IMR-90 (cell line): ENCODE measurements around the gene PRKD1. TPM values are rescaled to one million over a fixed set of nuclear protein-coding genes. Genes with fewer than 3 reads are reported as not detected.

ENCODE experiments used
- ATAC-seq: fragments of 200-7000 bp; cut with Tn5 transposase; 2 replicates; pipeline ENCODE4 v1.9.1; 2020; ENCODE audit warnings: low read depth, mild to moderate bottlenecking, moderate library complexity
- BruUV-seq: library from RNA; stranded (reverse); fragments of 400-500 nt; replicated peaks from 2 replicates; lab custom pipeline; 2021; lab: Mats Ljungman, UMichigan
- CTCF ChIA-PET: fragments of 300-600 bp; formaldehyde crosslinking; extraction: SDS; loops from one replicate; lab custom pipeline; 2021; ENCODE audit warnings: antibody characterized with exemption; lab: Yijun Ruan, JAX
- POLR2A ChIA-PET: fragments of 300-600 bp; sonication (Branson Sonifier 250); formaldehyde crosslinking; loops from one replicate; lab custom pipeline; 2022; ENCODE audit warnings: antibody characterized with exemption; ENCODE audit not compliant: unreplicated experiment; lab: Charles Lee
- DNase-seq: peaks from one replicate; pipeline ENCODE4 v3.0.0; 2013
- H2AFZ ChIP-seq: replicated peaks from 2 replicates; pipeline ENCODE3; 2013; ENCODE audit warnings: low read length, mild to moderate bottlenecking; ENCODE audit not compliant: poor library complexity
- H2AK5ac ChIP-seq: 2 replicates; pipeline ENCODE4 v1.6.1; 2013; ENCODE audit warnings: low read depth, low read length, inconsistent platforms
- H2AK9ac ChIP-seq: replicated peaks from 2 replicates; pipeline ENCODE3; 2013; ENCODE audit warnings: mild to moderate bottlenecking, low read depth, low read length, moderate library complexity; ENCODE audit not compliant: poor library complexity
- H2BK120ac ChIP-seq: 2 replicates; pipeline ENCODE4 v1.6.1; 2013; ENCODE audit warnings: low read depth, low read length, inconsistent platforms
- H2BK15ac ChIP-seq: 3 replicates; pipeline ENCODE4 v1.6.1; 2013; ENCODE audit warnings: low read depth, low read length, inconsistent platforms
- H2BK20ac ChIP-seq: 2 replicates; pipeline ENCODE4 v1.6.1; 2013; ENCODE audit warnings: low read depth, mild to moderate bottlenecking, inconsistent platforms, low read length, moderate library complexity
- H2BK5ac ChIP-seq: 2 replicates; pipeline ENCODE4 v1.6.1; 2013; ENCODE audit warnings: mild to moderate bottlenecking, low read depth, low read length, inconsistent platforms; ENCODE audit not compliant: poor library complexity, severe bottlenecking
- H3K14ac ChIP-seq: replicated peaks from 2 replicates; pipeline ENCODE4 v1.6.1; 2013; ENCODE audit warnings: low read depth, low read length, inconsistent platforms
- H3K18ac ChIP-seq: 2 replicates; pipeline ENCODE4 v1.6.1; 2013; ENCODE audit warnings: low read depth, low read length, control low read depth
- H3K23ac ChIP-seq: 2 replicates; pipeline ENCODE4 v1.6.1; 2013; ENCODE audit warnings: low read depth, low read length, inconsistent platforms
- H3K27ac ChIP-seq: 2 replicates; pipeline ENCODE4 v1.5.1; 2013; ENCODE audit warnings: mild to moderate bottlenecking, control low read depth, low read length; ENCODE audit not compliant: insufficient read depth
- H3K27me3 ChIP-seq: 2 replicates; pipeline ENCODE4 v1.6.1; 2013; ENCODE audit warnings: low read length; ENCODE audit not compliant: control insufficient read depth, insufficient read depth
- H3K36me3 ChIP-seq: 2 replicates; pipeline ENCODE4 v1.6.1; 2013; ENCODE audit warnings: low read length, mixed read lengths; ENCODE audit not compliant: control insufficient read depth, insufficient read depth
- H3K4ac ChIP-seq: 2 replicates; pipeline ENCODE4 v1.6.1; 2013; ENCODE audit warnings: low read depth, low read length, inconsistent platforms
- H3K4me1 ChIP-seq: 2 replicates; pipeline ENCODE4 v1.6.1; 2013; ENCODE audit warnings: low read length, mixed read lengths; ENCODE audit not compliant: control insufficient read depth, insufficient read depth
- H3K4me2 ChIP-seq: 2 replicates; pipeline ENCODE4 v1.6.1; 2013; ENCODE audit warnings: low read depth, mild to moderate bottlenecking, control low read depth, low read length, moderate library complexity
- H3K4me3 ChIP-seq: 2 replicates; pipeline ENCODE4 v1.5.1; 2013; ENCODE audit warnings: low read depth, mild to moderate bottlenecking, control low read depth, low read length, moderate library complexity; ENCODE audit not compliant: insufficient read depth
- H3K56ac ChIP-seq: 2 replicates; pipeline ENCODE4 v1.6.1; 2013; ENCODE audit warnings: low read length, inconsistent platforms; ENCODE audit not compliant: insufficient read depth; ENCODE audit errors: extremely low read depth
- H3K79me1 ChIP-seq, 2 experiments: 2 replicates each; pipeline ENCODE4 v1.6.1; 2013; ENCODE audit warnings: low read length in 2 of 2, inconsistent platforms in 1 of 2, low read depth in 1 of 2
- H3K9ac ChIP-seq: 2 replicates; pipeline ENCODE4 v1.6.1; 2013; ENCODE audit warnings: low read depth, low read length, control low read depth
- H3K9me1 ChIP-seq: 2 replicates; pipeline ENCODE4 v1.6.1; 2013; ENCODE audit warnings: low read length, inconsistent platforms; ENCODE audit not compliant: insufficient read depth
- H3K9me3 ChIP-seq: 2 replicates; pipeline ENCODE4 v1.6.1; 2013; ENCODE audit warnings: low read length; ENCODE audit not compliant: control insufficient read depth, insufficient read depth
- H4K20me1 ChIP-seq: 2 replicates; pipeline ENCODE4 v1.6.1; 2013; ENCODE audit warnings: low read length, inconsistent platforms; ENCODE audit not compliant: insufficient read depth
- H4K5ac ChIP-seq: 2 replicates; pipeline ENCODE4 v1.6.1; 2013; ENCODE audit warnings: mild to moderate bottlenecking, low read depth, low read length, control low read depth
- H4K8ac ChIP-seq, 2 experiments: 2 replicates each; pipeline ENCODE4 v1.6.1; 2013; ENCODE audit warnings: low read depth in 2 of 2, low read length in 2 of 2, control low read depth in 1 of 2, inconsistent platforms in 1 of 2
- H4K91ac ChIP-seq: 2 replicates; pipeline ENCODE4 v1.6.1; 2013; ENCODE audit warnings: low read depth, low read length, inconsistent platforms; ENCODE audit not compliant: insufficient read depth
- POLR2A ChIP-seq: IDR thresholded peaks from 2 replicates; pipeline ENCODE4 v1.6.1; 2012; ENCODE audit warnings: mild to moderate bottlenecking, low read depth, low read length
- RAD21 ChIP-seq: IDR thresholded peaks from 2 replicates; pipeline ENCODE4 v1.6.1; 2012; ENCODE audit warnings: low read length, improper control_type of control experiment
- SMC3 ChIP-seq: fragments of 150-350 bp; IDR thresholded peaks from 2 replicates; pipeline ENCODE4 v1.6.1; 2016; ENCODE audit warnings: low read depth, mild to moderate bottlenecking, antibody characterized with exemption, low read length, moderate library complexity
- dilution Hi-C: fragments of 300-500 bp; cut with HindIII; formaldehyde crosslinking; loops from one replicate; pipeline ENCODE4 v1.14.3; 2018; ENCODE audit warnings: low sequenced_read_pairs; ENCODE audit not compliant: unreplicated experiment
- in situ Hi-C: fragments of 300-500 bp; cut with MboI; formaldehyde crosslinking; loops from 3 replicates; pipeline ENCODE4 v1.14.3; 2019; ENCODE audit warnings: low sequenced_read_pairs, inconsistent platforms, mixed read lengths
- intact Hi-C: fragments of 100-400 bp; cut with micrococcal nuclease; formaldehyde crosslinking; loops from 2 replicates; pipeline ENCODE4 v1.10.0; 2022
- polyA plus RNA-seq, 3 experiments: library from polyadenylated mRNA; depleted of rRNA; stranded (reverse); fragments of >200 nt; gene quantifications; 2 replicates each; pipeline ENCODE4 v1.2.3, GENCODE V29; 2012; ENCODE audit warnings: low replicate concordance in 1 of 3
- total RNA-seq: library from RNA; depleted of rRNA; stranded (reverse); fragments of >200 nt; gene quantifications from 2 replicates; pipeline ENCODE4 v1.2.3, GENCODE V29; 2012
- TF ChIP-seq, protein P1 (sequence below): conservative IDR thresholded peaks from 2 replicates; pipeline ENCODE4 v1.5.1; 2012; ENCODE audit warnings: mild to moderate bottlenecking, low read depth, low read length, improper control_type of control experiment

The PRKD1 gene
- total and polyA plus RNA-seq, 2 of the 4 experiments (the other 2 are of a cell fraction), result 12.9 to 14.2 TPM

DNA sequence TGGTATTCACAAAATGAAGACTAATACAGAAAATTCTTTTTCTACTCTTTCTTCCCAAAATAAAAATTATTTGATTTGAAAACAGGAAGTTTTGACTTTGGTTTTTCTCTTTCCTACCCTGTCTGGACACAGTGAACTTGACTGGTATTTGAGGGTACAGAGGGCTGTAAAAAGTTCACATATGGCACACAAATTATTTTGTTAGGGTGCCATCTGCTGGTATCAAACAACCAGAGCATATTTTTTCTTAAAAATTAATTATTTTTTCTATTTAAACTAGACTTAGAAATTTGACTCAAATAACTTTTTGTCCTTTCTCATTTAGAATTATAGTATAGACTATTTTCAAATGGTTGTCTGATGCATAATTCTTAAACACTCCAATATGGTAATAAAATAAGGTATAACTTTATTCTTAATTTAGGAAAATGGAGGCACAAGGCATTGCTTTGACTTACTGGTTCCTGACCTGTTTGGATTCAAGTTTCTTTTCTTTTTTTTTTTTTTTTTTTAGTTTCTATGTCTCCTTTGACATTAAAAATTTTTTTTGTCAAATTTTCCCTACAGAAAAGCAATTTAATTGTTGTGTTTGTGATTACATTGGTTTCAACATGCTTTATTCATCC lies 390.6 kb downstream of the PRKD1 start:
- Histone ChIP-seq H4K91ac (no peak overlapping the region), H3K4me2 (no peak overlapping the region), H2AK5ac (no peak overlapping the region), H3K18ac (no peak overlapping the region), H3K79me1 (no peaks in the 10 kb centered on the region), H3K9ac (no peak overlapping the region), H2BK5ac (no peak overlapping the region), H2AFZ (no peak overlapping the region), H4K5ac (no peak overlapping the region), H3K9me3 (no peaks in the 10 kb centered on the region), H3K4me1 (no peaks in the 10 kb centered on the region), H3K14ac (no peak overlapping the region), H3K9me1 (no peaks in the 10 kb centered on the region), H4K8ac (no peak overlapping the region), H4K20me1 (no peaks in the 10 kb centered on the region), H3K4ac (no peak overlapping the region), H3K27me3 (peaks cover 8% of the 10 kb centered on the region), H3K23ac (no peak overlapping the region), H2AK9ac (no peak overlapping the region), H3K4me3 (no peak overlapping the region), H2BK120ac (no peak overlapping the region), H2BK15ac (no peak overlapping the region), H3K36me3 (no peaks in the 10 kb centered on the region), H2BK20ac (no peak overlapping the region), H3K27ac (no peak overlapping the region), H3K56ac (no peak overlapping the region)
- ATAC-seq (peak; percentile 60), DNase-seq (peak; percentile 35)
- ChIA-PET POLR2A (no interaction called here), CTCF (interaction anchor here (0.6 to 2.0 kb wide), 2 partner anchors 383 to 780 kb away, joined by 3 to 6 read pairs; no protein-coding TSS in a partner anchor)
- no TSS peak for BruUV-seq
- dilution Hi-C loops, result loop anchor here (10.0 kb wide), 1 partner anchor 782 kb away; no protein-coding TSS in a partner anchor
- in situ Hi-C loops, result loop anchor here (5.0 kb wide), 1 partner anchor 775 kb away; no protein-coding TSS in a partner anchor
- TF ChIP-seq, protein P1, sequence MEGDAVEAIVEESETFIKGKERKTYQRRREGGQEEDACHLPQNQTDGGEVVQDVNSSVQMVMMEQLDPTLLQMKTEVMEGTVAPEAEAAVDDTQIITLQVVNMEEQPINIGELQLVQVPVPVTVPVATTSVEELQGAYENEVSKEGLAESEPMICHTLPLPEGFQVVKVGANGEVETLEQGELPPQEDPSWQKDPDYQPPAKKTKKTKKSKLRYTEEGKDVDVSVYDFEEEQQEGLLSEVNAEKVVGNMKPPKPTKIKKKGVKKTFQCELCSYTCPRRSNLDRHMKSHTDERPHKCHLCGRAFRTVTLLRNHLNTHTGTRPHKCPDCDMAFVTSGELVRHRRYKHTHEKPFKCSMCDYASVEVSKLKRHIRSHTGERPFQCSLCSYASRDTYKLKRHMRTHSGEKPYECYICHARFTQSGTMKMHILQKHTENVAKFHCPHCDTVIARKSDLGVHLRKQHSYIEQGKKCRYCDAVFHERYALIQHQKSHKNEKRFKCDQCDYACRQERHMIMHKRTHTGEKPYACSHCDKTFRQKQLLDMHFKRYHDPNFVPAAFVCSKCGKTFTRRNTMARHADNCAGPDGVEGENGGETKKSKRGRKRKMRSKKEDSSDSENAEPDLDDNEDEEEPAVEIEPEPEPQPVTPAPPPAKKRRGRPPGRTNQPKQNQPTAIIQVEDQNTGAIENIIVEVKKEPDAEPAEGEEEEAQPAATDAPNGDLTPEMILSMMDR, result peak; percentile 61
- TF ChIP-seq POLR2A (no peak), RAD21 (peak; percentile 53), SMC3 (peak; percentile 72)
- intact Hi-C loops, result loop anchor here (1.0 to 5.0 kb wide), 2 partner anchors 520 to 783 kb away; no protein-coding TSS in a partner anchor
